ENCODE results near the gene DDX27. TPM values are rescaled to one million over a fixed set of nuclear protein-coding genes. Genes with fewer than 3 reads are reported as not detected.

The DDX27 gene
- total and polyA plus RNA-seq, 2 of the 13 experiments (the other 11 are each of a cell fraction or from before 2014, with no cell fraction given) = 42.6 to 72.8 TPM

GRCh38 chr20:49187851-49188641, 31.2 kb upstream of the DDX27 start, which contains the start of gene STAU1 (continued):
- TF ChIP-seq TFE3 (CRISPR knock-in tag; IDR thresholded peaks at IDR 0.05) (peak; percentile 2; the same call in 1 of the 2 replicates), ZSCAN22 (CRISPR knock-in tag; IDR thresholded peaks at IDR 0.05) (no peak), EEA1 (CRISPR knock-in tag; IDR thresholded peaks at IDR 0.05; ENCODE audit: borderline replicate concordance) (peak; percentile 79), ARNT2 (CRISPR knock-in tag; IDR thresholded peaks at IDR 0.05; ENCODE audit: low read depth) (no peak; the same call in 1 of the 2 replicates), IKZF5 (CRISPR knock-in tag; IDR thresholded peaks at IDR 0.05) (peak; percentile 70; the same call in 1 of the 2 replicates), ZNF746 (CRISPR knock-in tag; IDR thresholded peaks at IDR 0.05) (peak; percentile 66; the same call in 1 of the 2 replicates), TSC22D2 (CRISPR knock-in tag; IDR thresholded peaks at IDR 0.05; ENCODE audit: borderline replicate concordance) (peak; percentile 67; the same call in 1 of the 2 replicates), REPIN1 (CRISPR knock-in tag; IDR thresholded peaks at IDR 0.05; ENCODE audit: borderline replicate concordance, low read depth) (peak; percentile 91), MTA1 (CRISPR knock-in tag; IDR thresholded peaks at IDR 0.05; ENCODE audit: borderline replicate concordance) (peak; percentile 68; the same call in 1 of the 2 replicates), ZNF563 (CRISPR knock-in tag; IDR thresholded peaks at IDR 0.05) (peak; percentile 91), NFRKB (IDR thresholded peaks at IDR 0.05) (no peak), FOXK2 (IDR thresholded peaks at IDR 0.05) (0 out of 2 replicates have a peak, but pooled peaks have one; percentile 24), RCOR2 (CRISPR knock-in tag; IDR thresholded peaks at IDR 0.05) (0 out of 2 replicates have a peak, but pooled peaks have one; percentile 35), HNF1B (CRISPR knock-in tag; IDR thresholded peaks at IDR 0.05) (peak; percentile 81)
- TF ChIP-seq, protein P1, sequence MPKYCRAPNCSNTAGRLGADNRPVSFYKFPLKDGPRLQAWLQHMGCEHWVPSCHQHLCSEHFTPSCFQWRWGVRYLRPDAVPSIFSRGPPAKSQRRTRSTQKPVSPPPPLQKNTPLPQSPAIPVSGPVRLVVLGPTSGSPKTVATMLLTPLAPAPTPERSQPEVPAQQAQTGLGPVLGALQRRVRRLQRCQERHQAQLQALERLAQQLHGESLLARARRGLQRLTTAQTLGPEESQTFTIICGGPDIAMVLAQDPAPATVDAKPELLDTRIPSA (CRISPR knock-in tag; IDR thresholded peaks at IDR 0.05; ENCODE audit: borderline replicate concordance) = no peak
- TF ChIP-seq, protein P2, sequence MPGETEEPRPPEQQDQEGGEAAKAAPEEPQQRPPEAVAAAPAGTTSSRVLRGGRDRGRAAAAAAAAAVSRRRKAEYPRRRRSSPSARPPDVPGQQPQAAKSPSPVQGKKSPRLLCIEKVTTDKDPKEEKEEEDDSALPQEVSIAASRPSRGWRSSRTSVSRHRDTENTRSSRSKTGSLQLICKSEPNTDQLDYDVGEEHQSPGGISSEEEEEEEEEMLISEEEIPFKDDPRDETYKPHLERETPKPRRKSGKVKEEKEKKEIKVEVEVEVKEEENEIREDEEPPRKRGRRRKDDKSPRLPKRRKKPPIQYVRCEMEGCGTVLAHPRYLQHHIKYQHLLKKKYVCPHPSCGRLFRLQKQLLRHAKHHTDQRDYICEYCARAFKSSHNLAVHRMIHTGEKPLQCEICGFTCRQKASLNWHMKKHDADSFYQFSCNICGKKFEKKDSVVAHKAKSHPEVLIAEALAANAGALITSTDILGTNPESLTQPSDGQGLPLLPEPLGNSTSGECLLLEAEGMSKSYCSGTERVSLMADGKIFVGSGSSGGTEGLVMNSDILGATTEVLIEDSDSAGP (CRISPR knock-in tag; IDR thresholded peaks at IDR 0.05; ENCODE audit: borderline replicate concordance) = peak; percentile 71
- TF ChIP-seq, protein P3, sequence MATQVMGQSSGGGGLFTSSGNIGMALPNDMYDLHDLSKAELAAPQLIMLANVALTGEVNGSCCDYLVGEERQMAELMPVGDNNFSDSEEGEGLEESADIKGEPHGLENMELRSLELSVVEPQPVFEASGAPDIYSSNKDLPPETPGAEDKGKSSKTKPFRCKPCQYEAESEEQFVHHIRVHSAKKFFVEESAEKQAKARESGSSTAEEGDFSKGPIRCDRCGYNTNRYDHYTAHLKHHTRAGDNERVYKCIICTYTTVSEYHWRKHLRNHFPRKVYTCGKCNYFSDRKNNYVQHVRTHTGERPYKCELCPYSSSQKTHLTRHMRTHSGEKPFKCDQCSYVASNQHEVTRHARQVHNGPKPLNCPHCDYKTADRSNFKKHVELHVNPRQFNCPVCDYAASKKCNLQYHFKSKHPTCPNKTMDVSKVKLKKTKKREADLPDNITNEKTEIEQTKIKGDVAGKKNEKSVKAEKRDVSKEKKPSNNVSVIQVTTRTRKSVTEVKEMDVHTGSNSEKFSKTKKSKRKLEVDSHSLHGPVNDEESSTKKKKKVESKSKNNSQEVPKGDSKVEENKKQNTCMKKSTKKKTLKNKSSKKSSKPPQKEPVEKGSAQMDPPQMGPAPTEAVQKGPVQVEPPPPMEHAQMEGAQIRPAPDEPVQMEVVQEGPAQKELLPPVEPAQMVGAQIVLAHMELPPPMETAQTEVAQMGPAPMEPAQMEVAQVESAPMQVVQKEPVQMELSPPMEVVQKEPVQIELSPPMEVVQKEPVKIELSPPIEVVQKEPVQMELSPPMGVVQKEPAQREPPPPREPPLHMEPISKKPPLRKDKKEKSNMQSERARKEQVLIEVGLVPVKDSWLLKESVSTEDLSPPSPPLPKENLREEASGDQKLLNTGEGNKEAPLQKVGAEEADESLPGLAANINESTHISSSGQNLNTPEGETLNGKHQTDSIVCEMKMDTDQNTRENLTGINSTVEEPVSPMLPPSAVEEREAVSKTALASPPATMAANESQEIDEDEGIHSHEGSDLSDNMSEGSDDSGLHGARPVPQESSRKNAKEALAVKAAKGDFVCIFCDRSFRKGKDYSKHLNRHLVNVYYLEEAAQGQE (IDR thresholded peaks at IDR 0.05; ENCODE audit: borderline replicate concordance in 1 of 2, low read depth in 1 of 2, low read length in 2 of 2) = peak in 1 of 2 experiments; percentile 66; a peak in 1 of 4 replicates
